Esophagus squamous epithelium (tissue), 5 donors: ENCODE measurements around the gene ICAM3. TPM values are rescaled to one million over a fixed set of nuclear protein-coding genes. Genes with fewer than 3 reads are reported as not detected.

Experiments used
- DNase-seq: peaks from one replicate; lab custom pipeline; 2025; lab: John Stamatoyannopoulos, UW
- H3K27ac ChIP-seq, 4 donors: fragments of 200-600 bp; sonication (generic); one replicate each; pipeline ENCODE4 v1.5.1; 2016 to 2019; ENCODE audit warnings: mild to moderate bottlenecking in 1 of 4
- H3K27me3 ChIP-seq, 4 donors: fragments of 200-600 bp; sonication (generic); 1 replicate in 3 of 4; 2 replicates in 1 of 4; pipeline versions ENCODE4 v1.5.1 to v1.6.0; 2017 to 2021; ENCODE audit warnings: antibody characterized with exemption in 1 of 4
- H3K36me3 ChIP-seq, 3 donors: fragments of 200-600 bp; sonication (generic); one replicate each; pipeline ENCODE4 v1.5.1; 2016 to 2019
- H3K4me1 ChIP-seq, 3 donors: fragments of 200-600 bp; sonication (generic); one replicate each; pipeline ENCODE4 v1.5.1; 2017 to 2019
- H3K4me3 ChIP-seq, 4 donors: fragments of 200-600 bp; sonication (generic); 1 replicate in 3 of 4; 2 replicates in 1 of 4; pipeline ENCODE4 v1.5.1; 2016 to 2019; ENCODE audit warnings: mild to moderate bottlenecking in 2 of 4, moderate library complexity in 1 of 4
- H3K9me3 ChIP-seq, 3 donors: fragments of 200-600 bp; sonication (generic); one replicate each; pipeline ENCODE4 v1.5.1; 2016 to 2019
- POLR2A ChIP-seq, 4 donors: fragments of 450-650 bp; IDR thresholded peaks; one replicate each; pipeline ENCODE4 v1.6.1; 2017; ENCODE audit warnings: antibody characterized with exemption in 4 of 4, mild to moderate bottlenecking in 4 of 4, moderate library complexity in 3 of 4
- WGBS, 2 donors: methylation state at CpG; one replicate each; pipeline ENCODE4 v1.1.5; 2018; 5-methylcytosine and 5-hydroxymethylcytosine counted together
- intact Hi-C: fragments of 100-400 bp; cut with DNase I; formaldehyde crosslinking; loops from one replicate; pipeline ENCODE4 v1.15.0; 2022
- total RNA-seq, 4 donors: library from RNA; depleted of rRNA; stranded (reverse); fragments of >200 nt; gene quantifications; one replicate each; pipeline ENCODE4 v1.1.0, GENCODE V29; 2016
- TF ChIP-seq, protein P1 (sequence below), 6 experiments: fragments of 450-650 bp in 4 of 6; fragments of 200-600 bp in 2 of 6; sonication (generic) in 2 of 6; IDR thresholded peaks; one replicate each; pipeline ENCODE4 v1.5.1; 2016 to 2019; ENCODE audit warnings: antibody characterized with exemption in 6 of 6, mild to moderate bottlenecking in 4 of 6, moderate library complexity in 4 of 6
- donor health status: DM: yes; HTN: yes; CAD: no.

Gene ICAM3
- total RNA-seq, 4 donors from 2014 or later: 4.3 to 22.7 (median 8.0) TPM

DNA sequence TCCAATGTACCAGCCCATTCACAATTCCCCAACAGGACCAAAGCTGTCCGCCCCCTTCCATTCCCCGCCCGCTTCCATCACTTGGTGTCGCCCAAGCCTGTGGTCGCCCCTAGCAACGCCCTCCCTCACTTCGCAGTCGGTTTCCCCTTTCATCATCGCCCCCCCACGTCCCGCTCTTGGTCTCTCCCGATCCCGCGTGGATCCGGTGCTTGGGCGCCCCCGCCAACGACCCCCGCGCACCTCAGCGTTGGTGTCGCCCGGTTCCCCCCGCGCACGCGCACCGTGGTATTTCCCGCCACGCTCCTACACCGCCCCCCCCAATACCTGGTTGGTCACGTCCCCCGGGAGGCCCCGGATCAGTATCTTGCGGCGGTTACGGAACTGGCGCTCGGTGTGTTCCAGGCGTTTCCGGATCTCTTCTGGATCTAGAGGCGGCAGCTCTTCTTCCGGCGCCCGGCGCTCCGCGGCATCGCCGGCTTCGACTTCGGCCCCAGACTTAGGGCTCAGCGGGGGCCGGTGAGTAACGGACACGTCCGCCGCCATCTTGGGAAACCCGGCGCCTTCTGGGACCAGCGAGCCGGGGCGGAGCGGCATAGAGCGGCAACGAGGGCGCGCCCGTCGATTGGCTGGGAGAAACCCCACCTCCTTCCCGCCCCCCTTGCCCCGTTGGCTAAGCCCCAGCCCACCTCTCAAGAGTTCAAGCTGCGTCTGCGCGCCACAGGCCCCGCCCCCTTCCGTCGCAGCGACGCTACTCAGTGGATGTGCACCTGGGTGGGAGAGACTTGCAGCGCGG is 6.3 kb downstream of the ICAM3 start, which contains the start of gene RAVER1:
Gene RAVER1, minus strand, starts transcription at position 565 of the 793 bp plus-strand sequence. Its CDS starts 22 bp downstream, at position 543.
- Histone ChIP-seq H3K27me3 (no peaks in the 10 kb centered on the region), H3K27ac (peak within 1 kb of the TSS; percentile 81 to 93 (median 92)), H3K9me3 (no peaks in the 10 kb centered on the region), H3K4me1 (peaks cover 14 to 36% (median 16%) of the 10 kb centered on the region in 3 donors), H3K4me3 (peak within 1 kb of the TSS; percentile 82 to 97 (median 87)), H3K36me3 (peaks cover 16 to 26% (median 21%) of the 10 kb centered on the region in 3 donors)
- intact Hi-C loops: no loop called here
- peak in 2 of 4 donors; percentile 66 to 72 for TF ChIP-seq POLR2A (IDR thresholded peaks at IDR 0.05)
- TF ChIP-seq, protein P1, sequence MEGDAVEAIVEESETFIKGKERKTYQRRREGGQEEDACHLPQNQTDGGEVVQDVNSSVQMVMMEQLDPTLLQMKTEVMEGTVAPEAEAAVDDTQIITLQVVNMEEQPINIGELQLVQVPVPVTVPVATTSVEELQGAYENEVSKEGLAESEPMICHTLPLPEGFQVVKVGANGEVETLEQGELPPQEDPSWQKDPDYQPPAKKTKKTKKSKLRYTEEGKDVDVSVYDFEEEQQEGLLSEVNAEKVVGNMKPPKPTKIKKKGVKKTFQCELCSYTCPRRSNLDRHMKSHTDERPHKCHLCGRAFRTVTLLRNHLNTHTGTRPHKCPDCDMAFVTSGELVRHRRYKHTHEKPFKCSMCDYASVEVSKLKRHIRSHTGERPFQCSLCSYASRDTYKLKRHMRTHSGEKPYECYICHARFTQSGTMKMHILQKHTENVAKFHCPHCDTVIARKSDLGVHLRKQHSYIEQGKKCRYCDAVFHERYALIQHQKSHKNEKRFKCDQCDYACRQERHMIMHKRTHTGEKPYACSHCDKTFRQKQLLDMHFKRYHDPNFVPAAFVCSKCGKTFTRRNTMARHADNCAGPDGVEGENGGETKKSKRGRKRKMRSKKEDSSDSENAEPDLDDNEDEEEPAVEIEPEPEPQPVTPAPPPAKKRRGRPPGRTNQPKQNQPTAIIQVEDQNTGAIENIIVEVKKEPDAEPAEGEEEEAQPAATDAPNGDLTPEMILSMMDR (IDR thresholded peaks at IDR 0.05): no peak
- DNase-seq: peak; percentile 77
- WGBS, 2 donors: 0 to 1% methylated on average over 17 to 23 of the region's 82 CpGs

DNA sequence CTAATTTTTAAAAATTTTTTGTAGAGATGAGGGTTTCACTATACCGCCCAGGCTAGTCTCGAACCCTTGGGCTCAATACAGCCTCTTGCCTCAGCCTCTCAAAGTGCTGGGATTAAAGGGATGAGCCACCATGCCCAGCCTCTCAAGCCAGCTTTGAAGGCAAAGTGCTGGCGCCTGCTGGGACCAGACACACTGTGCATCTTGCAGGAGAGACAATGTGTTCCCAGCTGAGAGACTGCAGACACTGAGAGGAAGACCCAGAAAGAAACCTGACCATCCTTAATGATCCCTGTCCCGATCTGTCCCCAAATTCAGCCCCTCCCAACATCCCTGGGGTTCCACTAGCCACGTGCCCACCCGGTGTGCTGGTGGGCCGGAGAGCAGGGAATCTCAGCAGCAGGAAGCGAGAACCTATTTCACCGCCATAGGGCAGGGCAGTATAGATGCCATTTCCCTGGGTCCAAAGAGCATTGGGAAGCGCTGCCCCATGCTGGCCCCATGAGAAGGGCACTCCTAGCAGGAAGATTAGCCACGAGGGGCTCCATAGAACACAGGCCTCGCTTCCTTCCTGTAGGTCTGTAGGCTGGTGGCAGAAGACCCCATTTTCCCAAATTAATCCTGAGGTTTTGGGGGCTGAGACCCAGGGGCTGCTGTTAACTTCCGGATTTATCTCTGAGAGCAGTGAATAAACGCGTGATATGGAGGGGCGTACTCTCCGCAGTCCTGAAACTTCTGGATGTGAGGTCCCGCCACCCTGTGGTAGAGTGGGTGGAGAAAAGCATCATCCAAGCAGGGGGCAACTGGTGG is 7.1 kb downstream of the ICAM3 start:
- TF ChIP-seq, protein P1 (IDR thresholded peaks at IDR 0.05): no peak
- TF ChIP-seq POLR2A (IDR thresholded peaks at IDR 0.05): no peak
- intact Hi-C loops: no loop called here
- Histone ChIP-seq H3K36me3 (peaks cover 21 to 34% (median 29%) of the 10 kb centered on the region in 3 donors), H3K4me1 (peaks cover 14 to 36% (median 16%) of the 10 kb centered on the region in 3 donors), H3K27me3 (no peaks in the 10 kb centered on the region), H3K27ac (peak overlapping the region; percentile 81 to 93 (median 92)), H3K4me3 (peak overlapping the region; percentile 82 to 97 (median 87)), H3K9me3 (no peaks in the 10 kb centered on the region)
- DNase-seq: no peak
- 28 to 40% methylated on average over 7 to 10 of the region's 18 CpGs for WGBS, 2 donors

DNA sequence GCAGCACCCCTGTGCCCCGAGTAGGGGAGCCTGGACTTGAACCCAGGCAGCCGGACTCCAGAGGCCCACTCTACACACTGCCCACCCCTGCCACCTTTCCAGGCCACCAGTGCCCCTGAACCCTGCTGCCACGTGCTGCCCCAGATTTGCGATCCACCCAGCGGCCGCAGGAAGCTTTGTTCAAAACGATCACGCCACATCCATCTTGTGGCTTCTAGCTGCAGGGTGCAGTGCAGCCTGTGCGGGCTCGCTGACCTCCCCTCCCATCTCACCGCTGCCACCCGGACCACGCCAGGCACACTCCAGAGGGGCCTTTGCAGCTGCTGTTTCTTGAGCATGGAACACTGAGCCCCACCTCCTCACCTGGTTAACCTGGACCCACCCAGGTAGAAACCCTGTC is 9.9 kb downstream of the ICAM3 start:
- Histone ChIP-seq H3K27me3 (no peaks in the 10 kb centered on the region), H3K27ac (no peak overlapping the region), H3K4me3 (no peak overlapping the region), H3K4me1 (peaks cover 13 to 26% (median 14%) of the 10 kb centered on the region in 3 donors), H3K9me3 (no peaks in the 10 kb centered on the region), H3K36me3 (peaks cover 28 to 62% (median 44%) of the 10 kb centered on the region in 3 donors)
- DNase-seq: no peak
- 93 to 95% methylated on average over 8 to 11 of the region's 13 CpGs for WGBS, 2 donors
- TF ChIP-seq, protein P1 (IDR thresholded peaks at IDR 0.05): no peak
- no peak for TF ChIP-seq POLR2A (IDR thresholded peaks at IDR 0.05)
- intact Hi-C loops: no loop called here

DNA sequence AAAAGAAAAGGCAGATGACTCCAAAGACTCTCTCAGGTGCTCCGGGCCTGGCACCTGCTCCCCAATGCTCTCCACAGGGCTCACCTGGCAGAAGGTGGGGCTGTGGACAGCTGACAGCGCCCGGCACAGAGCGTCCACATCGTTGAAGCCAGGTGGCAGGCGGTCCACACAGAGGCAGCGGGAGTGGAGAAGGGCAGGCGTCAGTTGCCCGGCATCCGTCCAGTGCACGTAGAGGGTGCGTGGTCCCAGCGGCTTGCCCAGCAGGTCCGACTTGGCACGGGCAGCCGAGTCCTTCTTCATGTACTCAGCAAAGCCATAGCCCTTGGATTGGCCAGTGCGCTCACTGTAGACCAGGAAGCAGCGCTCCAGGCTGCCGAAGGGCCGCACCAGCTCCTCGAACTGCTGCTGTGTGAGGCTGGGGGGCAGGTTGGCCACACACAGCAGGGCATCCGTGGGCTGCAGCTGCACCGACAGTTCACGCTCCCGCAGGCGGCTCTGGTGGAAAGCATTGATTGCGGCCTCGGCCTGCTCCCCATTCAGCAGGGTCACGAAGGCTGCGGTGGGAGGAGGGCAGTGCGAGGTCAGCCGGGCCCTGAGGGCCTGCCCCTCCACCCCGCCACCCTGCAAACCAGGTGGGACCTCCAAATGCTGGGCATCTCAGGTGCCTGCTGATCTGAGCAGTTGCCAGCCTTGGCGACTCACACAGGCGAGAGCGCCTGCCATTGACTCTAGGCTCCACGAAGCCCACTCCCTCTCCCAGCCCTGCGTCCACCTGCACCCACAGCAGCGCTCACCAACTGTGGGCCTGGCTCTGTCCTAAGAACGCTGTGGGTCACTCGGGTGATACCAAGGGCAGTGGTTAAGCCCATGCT is 10.6 kb downstream of the ICAM3 start:
- intact Hi-C loops: no loop called here
- peaks cover 10 to 19% (median 11%) of the 10 kb centered on the region in 3 donors for H3K4me1 ChIP-seq
- H3K9me3 ChIP-seq: no peaks in the 10 kb centered on the region
- 91 to 100% methylated on average over 1 to 18 of the region's 41 CpGs for WGBS, 2 donors
- no peak overlapping the region for H3K27ac ChIP-seq
- no peak overlapping the region for H3K4me3 ChIP-seq
- no peaks in the 10 kb centered on the region for H3K27me3 ChIP-seq
- no peak for TF ChIP-seq POLR2A (IDR thresholded peaks at IDR 0.05)
- TF ChIP-seq, protein P1 (IDR thresholded peaks at IDR 0.05): no peak
- peaks cover 30 to 70% (median 49%) of the 10 kb centered on the region in 3 donors for H3K36me3 ChIP-seq
- DNase-seq: no peak
